ENCODE measurements around the gene POTEF. TPM values are rescaled to one million over a fixed set of nuclear protein-coding genes. Genes with fewer than 3 reads are reported as not detected.

POTEF gene
- total RNA-seq, 1 donor from 2014 or later, result not detected

Other genes starting within 250 kb of the POTEF start
- gene RAB6C, start 149.6 kb downstream of the POTEF start, total RNA-seq, result 0.22 TPM
- gene CCDC74B, start 15.9 kb upstream of the POTEF start, total RNA-seq, result 0.38 TPM
- 28.2 TPM for gene SMPD4, start 52.4 kb upstream of the POTEF start, total RNA-seq
- gene MZT2B, start 53.0 kb upstream of the POTEF start, total RNA-seq, result 554 TPM
- gene TUBA3E, start 69.2 kb upstream of the POTEF start, total RNA-seq, result 69.5 TPM
- gene IMP4, start 213.7 kb upstream of the POTEF start, total RNA-seq, result 60.2 TPM
- gene PTPN18, start 226.8 kb upstream of the POTEF start, total RNA-seq, result 15.7 TPM